ENCODE measurements around the gene VCL. TPM values are rescaled to one million over a fixed set of nuclear protein-coding genes. Genes with fewer than 3 reads are reported as not detected.

Gene VCL
- total and polyA plus RNA-seq, 5 donors from 2014 or later: 11.4 to 39.2 (median 15.9) TPM

- Histone ChIP-seq H3K36me3 (ENCODE audit: control insufficient read depth, insufficient read depth, low read length) (peaks cover 5% of the 10 kb centered on the region), H3K9me3 (ENCODE audit: control insufficient read depth in 2 of 2, low read length in 2 of 2) (no peaks in the 10 kb centered on the region), H3K4me3 (ENCODE audit: low read depth, low read length) (no peak overlapping the region), H3K27ac (ENCODE audit: insufficient read depth, low read length, poor library complexity, severe bottlenecking) (no peak overlapping the region), H3K4me1 (ENCODE audit: control insufficient read depth, insufficient read depth, low read length, poor library complexity, severe bottlenecking) (peaks cover 6% of the 10 kb centered on the region), H3K27me3 (ENCODE audit: control insufficient read depth, insufficient read depth, low read length) (no peaks in the 10 kb centered on the region)
- no peak overlapping the region for H3K4me3 Mint-ChIP-seq
- ATAC-seq (ENCODE audit: low read depth in 2 of 2) (no peak), DNase-seq (no peak)
- H3K36me3 Mint-ChIP-seq: peaks cover 31% of the 10 kb centered on the region
- H3K27ac Mint-ChIP-seq: no peak overlapping the region
- H3K4me1 Mint-ChIP-seq: peaks cover 7 to 16% (median 11%) of the 10 kb centered on the region in 4 donors
- H3K27me3 Mint-ChIP-seq: no peaks in the 10 kb centered on the region
- H3K9me3 Mint-ChIP-seq: no peaks in the 10 kb centered on the region
Observed at GRCh38 chr10:74079936-74080590, 82.1 kb downstream of the VCL start.

DNA sequence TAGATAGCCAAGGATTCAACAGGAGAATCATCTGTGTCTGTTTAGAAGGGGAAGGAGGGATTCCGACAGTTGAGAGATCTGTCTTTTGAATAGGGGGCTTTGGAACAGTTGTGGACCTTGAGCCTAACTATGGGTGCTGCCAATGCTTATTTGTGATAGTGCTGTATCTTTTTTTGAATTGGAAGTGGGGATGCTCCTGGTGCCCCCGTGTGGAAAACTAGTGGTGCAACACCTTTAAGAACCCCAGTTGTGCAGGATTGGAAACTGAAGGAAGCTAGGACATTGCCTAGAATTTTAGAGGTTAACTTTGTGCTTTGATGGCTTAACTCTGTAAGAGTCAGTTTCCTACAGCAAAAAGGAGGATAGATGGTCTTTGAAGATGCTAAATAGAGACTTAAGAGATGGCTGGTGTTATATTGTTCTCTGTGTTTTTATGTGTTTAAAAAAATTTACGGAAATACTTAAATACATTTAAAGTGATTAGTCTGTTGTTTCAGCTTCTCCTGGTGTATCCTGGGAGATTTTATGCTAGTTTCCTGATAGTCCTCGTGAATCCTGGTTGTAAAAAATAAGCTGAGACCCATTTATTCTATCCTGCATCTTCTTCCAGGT, 83.4 kb downstream of the VCL start:
- Histone ChIP-seq H3K4me3 (ENCODE audit: low read depth, low read length) (no peak overlapping the region), H3K4me1 (ENCODE audit: control insufficient read depth, insufficient read depth, low read length, poor library complexity, severe bottlenecking) (peaks cover 9% of the 10 kb centered on the region), H3K9me3 (ENCODE audit: control insufficient read depth in 2 of 2, low read length in 2 of 2) (no peaks in the 10 kb centered on the region), H3K27me3 (ENCODE audit: control insufficient read depth, insufficient read depth, low read length) (no peaks in the 10 kb centered on the region), H3K36me3 (ENCODE audit: control insufficient read depth, insufficient read depth, low read length) (no peaks in the 10 kb centered on the region), H3K27ac (ENCODE audit: insufficient read depth, low read length, poor library complexity, severe bottlenecking) (no peak overlapping the region)
- Mint-ChIP-seq H3K9me3 (no peaks in the 10 kb centered on the region), H3K36me3 (peaks cover 22% of the 10 kb centered on the region), H3K4me3 (no peak overlapping the region), H3K4me1 (peaks cover 6 to 19% (median 15%) of the 10 kb centered on the region in 4 donors), H3K27ac (no peak overlapping the region), H3K27me3 (no peaks in the 10 kb centered on the region)
- ATAC-seq (ENCODE audit: low read depth in 2 of 2) (peak; percentile 55 to 63), DNase-seq (peak; percentile 5 to 63 (median 45))

DNA sequence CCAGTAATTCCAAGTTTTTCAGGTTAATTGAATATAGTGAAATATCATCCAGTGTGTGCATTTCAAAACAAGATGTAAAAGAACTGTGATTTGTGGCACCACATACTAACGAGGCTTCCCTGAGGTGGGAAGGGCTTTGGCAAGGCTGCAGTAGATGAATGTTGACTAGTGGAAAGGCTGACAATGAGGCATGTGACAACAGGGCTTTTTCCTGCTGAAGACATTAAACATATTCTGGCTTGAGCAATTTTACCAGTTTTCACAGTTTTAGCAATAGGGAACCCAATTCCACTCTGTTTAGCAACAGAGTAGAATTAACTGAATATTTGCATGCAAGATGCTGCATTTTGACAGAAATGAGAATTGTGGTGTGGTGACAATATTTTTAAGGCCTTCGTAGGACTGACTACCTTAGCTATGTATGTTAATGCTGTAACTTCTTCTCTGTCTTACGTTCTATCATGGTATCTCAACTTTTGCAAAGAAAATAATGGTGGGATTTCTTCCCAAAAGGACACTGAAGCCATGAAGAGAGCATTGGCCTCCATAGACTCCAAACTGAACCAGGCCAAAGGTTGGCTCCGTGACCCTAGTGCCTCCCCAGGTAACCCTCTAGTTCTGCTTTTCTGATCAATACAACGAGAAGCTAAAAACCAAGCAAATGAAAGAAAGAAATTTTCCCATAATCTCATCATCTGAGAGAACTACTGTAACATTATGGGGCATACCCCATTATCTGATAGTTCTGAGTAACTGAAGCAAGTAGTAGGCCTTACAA, 84.2 kb downstream of the VCL start:
- H3K27ac Mint-ChIP-seq: no peak overlapping the region

DNA sequence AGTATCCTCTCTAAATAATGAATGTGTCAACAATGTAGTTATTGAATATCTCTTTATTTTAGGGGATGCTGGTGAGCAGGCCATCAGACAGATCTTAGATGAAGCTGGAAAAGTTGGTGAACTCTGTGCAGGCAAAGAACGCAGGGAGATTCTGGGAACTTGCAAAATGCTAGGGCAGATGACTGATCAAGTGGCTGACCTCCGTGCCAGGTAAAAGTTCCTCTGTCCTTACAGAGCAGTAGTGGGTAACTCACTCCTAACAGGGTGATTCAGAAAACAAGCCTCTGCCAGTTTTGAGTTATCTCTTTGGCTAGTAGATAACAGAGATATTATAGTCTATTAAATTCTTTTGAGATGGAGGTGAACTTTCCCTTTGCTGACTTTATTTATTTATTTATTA, 85.4 kb downstream of the VCL start:
- Histone ChIP-seq H3K36me3 (ENCODE audit: control insufficient read depth, insufficient read depth, low read length) (peaks cover under 1% of the 10 kb centered on the region), H3K4me3 (ENCODE audit: low read depth, low read length) (no peak overlapping the region), H3K4me1 (ENCODE audit: control insufficient read depth, insufficient read depth, low read length, poor library complexity, severe bottlenecking) (peaks cover 5% of the 10 kb centered on the region), H3K27ac (ENCODE audit: insufficient read depth, low read length, poor library complexity, severe bottlenecking) (no peak overlapping the region), H3K27me3 (ENCODE audit: control insufficient read depth, insufficient read depth, low read length) (no peaks in the 10 kb centered on the region), H3K9me3 (ENCODE audit: control insufficient read depth in 2 of 2, low read length in 2 of 2) (no peaks in the 10 kb centered on the region)
- Mint-ChIP-seq H3K36me3 (peaks cover 19% of the 10 kb centered on the region), H3K4me3 (no peak overlapping the region), H3K27ac (no peak overlapping the region), H3K27me3 (no peaks in the 10 kb centered on the region), H3K4me1 (peaks cover 4 to 18% (median 15%) of the 10 kb centered on the region in 4 donors), H3K9me3 (no peaks in the 10 kb centered on the region)
- DNase-seq (no peak), ATAC-seq (ENCODE audit: low read depth in 2 of 2) (no peak)

More for the DNA sequence above, 84.2 kb downstream of the VCL start:
- Histone ChIP-seq H3K27ac (ENCODE audit: insufficient read depth, low read length, poor library complexity, severe bottlenecking) (no peak overlapping the region), H3K9me3 (ENCODE audit: control insufficient read depth in 2 of 2, low read length in 2 of 2) (no peaks in the 10 kb centered on the region), H3K27me3 (ENCODE audit: control insufficient read depth, insufficient read depth, low read length) (no peaks in the 10 kb centered on the region), H3K36me3 (ENCODE audit: control insufficient read depth, insufficient read depth, low read length) (no peaks in the 10 kb centered on the region), H3K4me1 (ENCODE audit: control insufficient read depth, insufficient read depth, low read length, poor library complexity, severe bottlenecking) (peaks cover 9% of the 10 kb centered on the region), H3K4me3 (ENCODE audit: low read depth, low read length) (no peak overlapping the region)
- DNase-seq (no peak), ATAC-seq (ENCODE audit: low read depth in 2 of 2) (no peak)
- Mint-ChIP-seq H3K36me3 (peaks cover 24% of the 10 kb centered on the region), H3K27me3 (no peaks in the 10 kb centered on the region), H3K4me1 (peaks cover 6 to 19% (median 17%) of the 10 kb centered on the region in 4 donors), H3K4me3 (no peak overlapping the region), H3K9me3 (no peaks in the 10 kb centered on the region)

DNA sequence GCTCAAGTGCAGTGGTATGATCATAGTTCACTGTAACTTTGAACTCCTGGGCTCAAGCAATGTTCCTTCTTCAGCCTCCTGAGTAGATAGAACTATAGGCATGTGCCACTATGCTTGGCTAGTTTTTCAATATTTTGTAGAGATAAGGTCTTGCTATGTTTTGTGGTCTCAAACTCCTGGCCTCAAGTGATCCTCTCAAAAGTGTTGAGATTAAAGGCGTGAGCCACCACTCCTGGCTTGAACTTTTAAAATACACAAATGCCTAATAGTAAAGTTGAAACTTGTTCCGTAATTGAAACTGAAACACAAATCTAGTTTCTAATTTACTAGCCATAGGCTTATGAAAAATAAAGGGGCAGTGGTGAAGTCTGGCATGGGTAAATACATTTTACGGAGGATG, 87.0 kb downstream of the VCL start:
- peaks cover 14% of the 10 kb centered on the region for H3K36me3 ChIP-seq (ENCODE audit: control insufficient read depth, insufficient read depth, low read length)
- DNase-seq (peak in 1 of 3 donors; percentile 64), ATAC-seq (ENCODE audit: low read depth in 2 of 2) (no peak)
- no peak overlapping the region for H3K27ac ChIP-seq (ENCODE audit: insufficient read depth, low read length, poor library complexity, severe bottlenecking)
- H3K4me1 Mint-ChIP-seq: peaks cover 4 to 18% (median 10%) of the 10 kb centered on the region in 4 donors
- peak overlapping the region in 1 of 4 donors; percentile 69 for H3K4me3 Mint-ChIP-seq
- no peaks in the 10 kb centered on the region for H3K27me3 Mint-ChIP-seq
- H3K4me1 ChIP-seq (ENCODE audit: control insufficient read depth, insufficient read depth, low read length, poor library complexity, severe bottlenecking): peaks cover 5% of the 10 kb centered on the region
- H3K9me3 ChIP-seq (ENCODE audit: control insufficient read depth in 2 of 2, low read length in 2 of 2): no peaks in the 10 kb centered on the region
- H3K4me3 ChIP-seq (ENCODE audit: low read depth, low read length): peak overlapping the region; percentile 9
- no peaks in the 10 kb centered on the region for H3K9me3 Mint-ChIP-seq
- H3K36me3 Mint-ChIP-seq: peaks cover 31% of the 10 kb centered on the region
- no peaks in the 10 kb centered on the region for H3K27me3 ChIP-seq (ENCODE audit: control insufficient read depth, insufficient read depth, low read length)
- peak overlapping the region in 2 of 3 donors; percentile 25 to 76 for H3K27ac Mint-ChIP-seq

- Histone ChIP-seq H3K27ac (ENCODE audit: insufficient read depth, low read length, poor library complexity, severe bottlenecking) (no peak overlapping the region), H3K4me1 (ENCODE audit: control insufficient read depth, insufficient read depth, low read length, poor library complexity, severe bottlenecking) (peaks cover 5% of the 10 kb centered on the region), H3K36me3 (ENCODE audit: control insufficient read depth, insufficient read depth, low read length) (peaks cover 16% of the 10 kb centered on the region), H3K27me3 (ENCODE audit: control insufficient read depth, insufficient read depth, low read length) (no peaks in the 10 kb centered on the region), H3K4me3 (ENCODE audit: low read depth, low read length) (no peak overlapping the region), H3K9me3 (ENCODE audit: control insufficient read depth in 2 of 2, low read length in 2 of 2) (no peaks in the 10 kb centered on the region)
- ATAC-seq (ENCODE audit: low read depth in 2 of 2): no peak
- DNase-seq: no peak
- Mint-ChIP-seq H3K9me3 (no peaks in the 10 kb centered on the region), H3K4me1 (peaks cover under 1 to 15% (median 6%) of the 10 kb centered on the region in 4 donors), H3K4me3 (no peak overlapping the region), H3K27me3 (no peaks in the 10 kb centered on the region), H3K27ac (no peak overlapping the region), H3K36me3 (peaks cover 40% of the 10 kb centered on the region)
Observed at GRCh38 chr10:74086317-74086716, 88.4 kb downstream of the VCL start.

DNA sequence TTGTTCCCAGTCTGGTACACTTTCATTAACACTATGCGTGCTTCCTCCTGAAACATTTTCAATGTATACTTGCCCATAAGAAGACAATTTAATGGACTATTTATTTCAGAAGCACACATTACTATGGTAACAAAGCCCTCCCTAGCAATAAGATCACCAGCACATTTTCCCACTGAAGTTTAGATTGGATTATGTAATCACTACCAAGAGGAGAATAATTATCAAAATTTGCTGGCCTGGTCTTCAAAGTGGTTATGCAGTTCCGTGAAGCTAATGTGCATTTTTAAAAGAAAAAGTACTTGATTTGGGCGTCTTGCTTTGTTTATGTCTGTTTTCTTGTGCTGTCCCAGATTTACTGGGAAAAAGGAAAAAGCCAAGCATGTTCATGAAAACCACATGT, 90.8 kb downstream of the VCL start:
- no peaks in the 10 kb centered on the region for H3K9me3 Mint-ChIP-seq
- Histone ChIP-seq H3K4me1 (ENCODE audit: control insufficient read depth, insufficient read depth, low read length, poor library complexity, severe bottlenecking) (peaks cover 5% of the 10 kb centered on the region), H3K27me3 (ENCODE audit: control insufficient read depth, insufficient read depth, low read length) (no peaks in the 10 kb centered on the region), H3K9me3 (ENCODE audit: control insufficient read depth in 2 of 2, low read length in 2 of 2) (no peaks in the 10 kb centered on the region), H3K27ac (ENCODE audit: insufficient read depth, low read length, poor library complexity, severe bottlenecking) (no peak overlapping the region), H3K36me3 (ENCODE audit: control insufficient read depth, insufficient read depth, low read length) (peaks cover 22% of the 10 kb centered on the region), H3K4me3 (ENCODE audit: low read depth, low read length) (no peak overlapping the region)
- H3K27me3 Mint-ChIP-seq: no peaks in the 10 kb centered on the region
- DNase-seq (no peak), ATAC-seq (ENCODE audit: low read depth in 2 of 2) (no peak)
- H3K27ac Mint-ChIP-seq: no peak overlapping the region
- peaks cover 0 to 13% (median 6%) of the 10 kb centered on the region in 4 donors for H3K4me1 Mint-ChIP-seq
- H3K4me3 Mint-ChIP-seq: no peak overlapping the region
- peaks cover 37% of the 10 kb centered on the region for H3K36me3 Mint-ChIP-seq

Measured in CD4-positive, CD25-positive, alpha-beta regulatory T cell (primary cell).